ENCODE measurements around the gene TIGAR. TPM values are rescaled to one million over a fixed set of nuclear protein-coding genes. Genes with fewer than 3 reads are reported as not detected.

TIGAR gene
- total RNA-seq, 2 experiments from 2014 or later = 11.0 to 14.4 TPM

- no peaks in the 10 kb centered on the region for H3K9me3 Mint-ChIP-seq
- peaks cover 88% of the 10 kb centered on the region for H3K4me1 Mint-ChIP-seq
- no peaks in the 10 kb centered on the region for H3K27me3 Mint-ChIP-seq
- H3K36me3 Mint-ChIP-seq (ENCODE audit: low read depth) = peaks cover 84% of the 10 kb centered on the region
- DNase-seq = no peak
- ChIA-PET CTCF (interaction anchor here (0.7 to 2.7 kb wide), 2 partner anchors 8 to 45 kb away, joined by 3 to 9 read pairs; no protein-coding TSS in a partner anchor), POLR2A (no interaction called here)
- no peak overlapping the region for H3K27ac Mint-ChIP-seq
- no peak overlapping the region for H3K4me3 Mint-ChIP-seq
Observed at GRCh38 chr12:4285070-4285469, 35.9 kb upstream of the TIGAR start.

- H3K4me1 Mint-ChIP-seq = peaks cover 88% of the 10 kb centered on the region
- H3K4me3 Mint-ChIP-seq = no peak overlapping the region
- H3K27ac Mint-ChIP-seq = peak overlapping the region; percentile 65
- no peaks in the 10 kb centered on the region for H3K9me3 Mint-ChIP-seq
- DNase-seq = no peak
- no peaks in the 10 kb centered on the region for H3K27me3 Mint-ChIP-seq
- ChIA-PET POLR2A (no interaction called here), CTCF (interaction anchor here (0.7 to 2.7 kb wide), 2 partner anchors 10 to 401 kb away, joined by 4 to 9 read pairs; no protein-coding TSS in a partner anchor)
- H3K36me3 Mint-ChIP-seq (ENCODE audit: low read depth) = peaks cover 82% of the 10 kb centered on the region
Observed at GRCh38 chr12:4286228-4286627, 34.8 kb upstream of the TIGAR start.

- POLR2A ChIA-PET = no interaction called here
- Mint-ChIP-seq H3K4me1 (peaks cover 90% of the 10 kb centered on the region), H3K27ac (peak overlapping the region; percentile 21), H3K9me3 (no peaks in the 10 kb centered on the region), H3K36me3 (ENCODE audit: low read depth) (peaks cover 83% of the 10 kb centered on the region), H3K4me3 (no peak overlapping the region), H3K27me3 (no peaks in the 10 kb centered on the region)
- DNase-seq = no peak
- CTCF ChIA-PET = interaction anchor here (0.7 to 2.7 kb wide), 2 partner anchors 10 to 402 kb away, joined by 4 to 9 read pairs; no protein-coding TSS in a partner anchor
Observed at GRCh38 chr12:4286771-4287317, 34.2 kb upstream of the TIGAR start.

- CTCF ChIA-PET = interaction anchor here (0.5 to 2.7 kb wide), 2 partner anchors 11 to 1425 kb away, joined by 5 to 9 read pairs; no protein-coding TSS in a partner anchor
- H3K4me1 Mint-ChIP-seq = peaks cover 90% of the 10 kb centered on the region
- no peak for DNase-seq
- peak overlapping the region; percentile 51 for H3K27ac Mint-ChIP-seq
- no peaks in the 10 kb centered on the region for H3K27me3 Mint-ChIP-seq
- H3K36me3 Mint-ChIP-seq (ENCODE audit: low read depth) = peaks cover 82% of the 10 kb centered on the region
- POLR2A ChIA-PET = no interaction called here
- no peak overlapping the region for H3K4me3 Mint-ChIP-seq
- H3K9me3 Mint-ChIP-seq = no peaks in the 10 kb centered on the region
Observed at GRCh38 chr12:4287325-4288211, 33.4 kb upstream of the TIGAR start.

- Mint-ChIP-seq H3K4me3 (no peak overlapping the region), H3K9me3 (no peaks in the 10 kb centered on the region), H3K27me3 (no peaks in the 10 kb centered on the region), H3K36me3 (ENCODE audit: low read depth) (peaks cover 82% of the 10 kb centered on the region), H3K27ac (peak overlapping the region; percentile 59), H3K4me1 (peaks cover 92% of the 10 kb centered on the region)
- POLR2A ChIA-PET = interaction anchor here (0.7 kb wide), 1 partner anchor 1165 kb away, joined by 3 read pairs; no protein-coding TSS in a partner anchor
- CTCF ChIA-PET = interaction anchor here (0.5 to 1.9 kb wide), 4 partner anchors 9 to 1426 kb away, joined by 4 to 16 read pairs (median 6); no protein-coding TSS in a partner anchor
- DNase-seq = no peak
Observed at GRCh38 chr12:4288296-4289131, 32.5 kb upstream of the TIGAR start.

- peaks cover 81% of the 10 kb centered on the region for H3K36me3 Mint-ChIP-seq (ENCODE audit: low read depth)
- H3K27me3 Mint-ChIP-seq = no peaks in the 10 kb centered on the region
- DNase-seq = no peak
- H3K4me1 Mint-ChIP-seq = peaks cover 92% of the 10 kb centered on the region
- ChIA-PET POLR2A (interaction anchor here (0.7 kb wide), 1 partner anchor 1166 kb away, joined by 3 read pairs; no protein-coding TSS in a partner anchor), CTCF (interaction anchor here (1.2 to 1.9 kb wide), 3 partner anchors 10 to 15 kb away, joined by 4 to 16 read pairs (median 8); no protein-coding TSS in a partner anchor)
- peak overlapping the region; percentile 27 for H3K27ac Mint-ChIP-seq
- H3K9me3 Mint-ChIP-seq = no peaks in the 10 kb centered on the region
- no peak overlapping the region for H3K4me3 Mint-ChIP-seq
Observed at GRCh38 chr12:4289231-4289878, 31.7 kb upstream of the TIGAR start.

- peaks cover 82% of the 10 kb centered on the region for H3K36me3 Mint-ChIP-seq (ENCODE audit: low read depth)
- H3K4me1 Mint-ChIP-seq = peaks cover 94% of the 10 kb centered on the region
- no peaks in the 10 kb centered on the region for H3K9me3 Mint-ChIP-seq
- H3K4me3 Mint-ChIP-seq = no peak overlapping the region
- ChIA-PET CTCF (interaction anchor here (1.1 to 1.9 kb wide), 4 partner anchors 11 to 50 kb away, joined by 4 to 16 read pairs (median 6); no protein-coding TSS in a partner anchor), POLR2A (no interaction called here)
- H3K27me3 Mint-ChIP-seq = no peaks in the 10 kb centered on the region
- DNase-seq = no peak
- no peak overlapping the region for H3K27ac Mint-ChIP-seq
Observed at GRCh38 chr12:4289998-4290790, 30.8 kb upstream of the TIGAR start.

GRCh38 chr12:4292341-4293073 lies 28.5 kb upstream of the TIGAR start:
- no peak for DNase-seq
- Mint-ChIP-seq H3K36me3 (ENCODE audit: low read depth) (peaks cover 76% of the 10 kb centered on the region), H3K27me3 (no peaks in the 10 kb centered on the region), H3K4me1 (peaks cover 79% of the 10 kb centered on the region), H3K27ac (peak overlapping the region; percentile 86), H3K4me3 (no peak overlapping the region), H3K9me3 (no peaks in the 10 kb centered on the region)
- ChIA-PET POLR2A (interaction anchor here (0.9 to 1.1 kb wide), 2 partner anchors 9 to 15 kb away, joined by 3 read pairs; no protein-coding TSS in a partner anchor), CTCF (interaction anchor here (0.6 to 1.3 kb wide), 2 partner anchors 16 to 410 kb away, joined by 3 to 4 read pairs; no protein-coding TSS in a partner anchor)

- H3K4me1 Mint-ChIP-seq = peaks cover 75% of the 10 kb centered on the region
- POLR2A ChIA-PET = interaction anchor here (0.9 to 1.1 kb wide), 2 partner anchors 10 to 16 kb away, joined by 3 read pairs; no protein-coding TSS in a partner anchor
- CTCF ChIA-PET = interaction anchor here (3.1 kb wide), 1 partner anchor 17 kb away, joined by 16 read pairs; no protein-coding TSS in a partner anchor
- H3K27ac Mint-ChIP-seq = peak overlapping the region; percentile 86
- H3K27me3 Mint-ChIP-seq = no peaks in the 10 kb centered on the region
- peak; percentile 28 for DNase-seq
- no peaks in the 10 kb centered on the region for H3K9me3 Mint-ChIP-seq
- H3K4me3 Mint-ChIP-seq = peak overlapping the region; percentile 35
- H3K36me3 Mint-ChIP-seq (ENCODE audit: low read depth) = peaks cover 77% of the 10 kb centered on the region
Observed at GRCh38 chr12:4293299-4293965, 27.6 kb upstream of the TIGAR start.

- no peak for DNase-seq
- H3K36me3 Mint-ChIP-seq (ENCODE audit: low read depth) = peaks cover 76% of the 10 kb centered on the region
- H3K27me3 Mint-ChIP-seq = no peaks in the 10 kb centered on the region
- CTCF ChIA-PET = interaction anchor here (0.8 to 3.1 kb wide), 3 partner anchors 17 to 307 kb away, joined by 3 to 16 read pairs (median 4); no protein-coding TSS in a partner anchor
- peak overlapping the region; percentile 35 for H3K4me3 Mint-ChIP-seq
- POLR2A ChIA-PET = no interaction called here
- peaks cover 69% of the 10 kb centered on the region for H3K4me1 Mint-ChIP-seq
- H3K27ac Mint-ChIP-seq = peak overlapping the region; percentile 86
- H3K9me3 Mint-ChIP-seq = no peaks in the 10 kb centered on the region
Observed at GRCh38 chr12:4293966-4294505, 27.0 kb upstream of the TIGAR start.

All from activated CD4-positive, alpha-beta T cell treated with anti-CD3 and anti-CD28 coated beads, Interleukin-2, amount 10 ng/mL, durations not matched to agents 7 days and 5 days (primary cell).